Superior temporal gyrus (tissue), 1 donor: ENCODE results near the gene CHAMP1.
"Not testable (repeated sequence)": the region's sequence is repeated elsewhere in the genome, so short reads cannot be mapped to it uniquely, and the experiment has no call there.

Experiments used
- DNase-seq: peaks from one replicate; pipeline ENCODE4 v3.0.0-alpha.2; 2016; ENCODE audit errors: extremely low spot score

Gene CHAMP1

DNA sequence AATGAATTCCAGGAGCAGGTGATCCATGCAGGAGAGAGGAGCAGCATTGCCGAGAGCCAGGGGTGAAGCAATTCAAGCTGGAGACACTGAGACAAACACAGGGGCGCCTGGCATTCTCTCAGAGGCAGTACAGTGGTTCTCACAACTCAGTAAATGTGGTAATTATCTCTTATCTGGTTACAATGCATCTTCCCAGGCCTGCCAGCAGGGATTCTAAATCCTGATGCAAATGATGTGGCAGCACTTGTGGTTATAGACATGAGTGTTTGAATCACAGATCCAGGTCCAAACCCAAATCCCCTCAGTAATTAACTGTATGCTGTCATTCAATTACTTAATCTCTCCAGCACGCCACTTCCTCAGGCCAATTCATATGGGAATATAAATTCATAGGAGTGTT, 19.6 kb downstream of the CHAMP1 start:
- DNase-seq, result not testable (repeated sequence)

DNA sequence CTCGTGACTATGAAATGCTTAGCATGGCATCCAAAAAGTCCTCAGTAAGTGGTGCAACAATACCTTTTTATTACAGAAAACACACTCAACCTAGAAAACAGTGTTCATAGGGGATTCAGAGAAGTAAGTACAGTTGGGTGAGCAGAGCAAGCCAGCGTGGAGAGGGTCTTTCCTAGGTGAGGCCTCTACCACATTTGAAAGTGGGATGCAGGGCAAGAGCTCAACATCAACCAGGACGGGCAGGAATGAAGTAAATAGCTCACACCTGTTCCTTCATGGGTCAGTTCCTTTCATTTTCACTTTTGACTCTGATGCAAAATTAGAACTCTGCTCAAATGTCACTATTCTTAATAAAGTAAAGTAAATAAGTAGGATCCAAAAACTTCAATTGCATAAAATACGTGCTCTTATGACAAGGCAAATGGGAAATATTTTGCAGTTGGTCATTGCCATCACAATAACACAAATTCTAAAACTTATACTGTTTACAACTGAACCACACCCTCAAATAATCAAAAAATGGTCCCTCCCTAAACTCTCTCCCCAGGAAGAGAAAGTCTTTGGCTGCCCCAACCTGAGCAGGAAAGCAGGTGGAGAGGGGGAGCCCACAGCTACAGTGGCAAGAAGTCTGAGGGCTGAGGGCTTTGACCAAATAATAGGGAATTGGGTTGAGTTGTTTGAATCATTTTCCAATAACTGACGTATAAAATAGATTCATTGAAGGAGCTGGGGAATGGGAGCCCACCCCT, 20.2 kb downstream of the CHAMP1 start:
- DNase-seq, result no peak

DNA sequence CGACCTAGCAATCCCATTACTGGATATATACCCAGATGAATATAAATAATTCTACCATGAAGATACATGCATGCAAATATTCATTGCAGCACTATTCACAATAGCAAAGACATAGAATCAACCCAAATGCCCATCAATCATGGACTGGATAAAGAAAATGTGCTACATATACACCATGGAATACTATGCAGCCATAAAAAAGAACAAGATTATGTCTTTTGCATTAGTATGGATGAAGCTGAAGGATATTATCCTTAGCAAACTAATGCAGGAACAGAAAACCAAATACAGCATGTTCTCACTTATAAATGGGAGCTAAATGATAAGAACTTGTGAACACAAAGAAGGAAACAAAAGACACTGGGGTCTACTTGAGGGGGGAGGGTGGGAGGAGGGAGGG, 22.2 kb downstream of the CHAMP1 start:
- not testable (repeated sequence) for DNase-seq

DNA sequence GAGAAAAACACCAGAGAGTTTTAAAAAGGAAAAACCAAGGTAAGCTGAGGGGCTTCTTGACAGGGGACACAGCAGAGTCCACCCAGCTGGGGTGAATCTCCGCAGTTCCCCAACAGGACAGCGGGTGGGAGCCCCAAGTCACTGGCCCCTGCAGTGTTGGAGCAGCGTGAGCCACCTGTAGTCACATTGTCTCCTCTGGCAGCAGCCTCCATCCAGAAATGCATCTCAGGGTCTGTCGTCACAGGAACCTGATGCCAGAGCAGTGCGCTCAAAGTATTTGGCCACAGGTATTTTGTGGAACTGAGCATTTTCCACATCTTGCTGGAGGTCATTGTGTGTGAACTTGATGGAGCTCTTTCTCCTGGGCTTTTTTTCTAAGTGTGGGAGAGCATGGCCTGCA, 24.7 kb downstream of the CHAMP1 start:
- DNase-seq, result no peak

DNA sequence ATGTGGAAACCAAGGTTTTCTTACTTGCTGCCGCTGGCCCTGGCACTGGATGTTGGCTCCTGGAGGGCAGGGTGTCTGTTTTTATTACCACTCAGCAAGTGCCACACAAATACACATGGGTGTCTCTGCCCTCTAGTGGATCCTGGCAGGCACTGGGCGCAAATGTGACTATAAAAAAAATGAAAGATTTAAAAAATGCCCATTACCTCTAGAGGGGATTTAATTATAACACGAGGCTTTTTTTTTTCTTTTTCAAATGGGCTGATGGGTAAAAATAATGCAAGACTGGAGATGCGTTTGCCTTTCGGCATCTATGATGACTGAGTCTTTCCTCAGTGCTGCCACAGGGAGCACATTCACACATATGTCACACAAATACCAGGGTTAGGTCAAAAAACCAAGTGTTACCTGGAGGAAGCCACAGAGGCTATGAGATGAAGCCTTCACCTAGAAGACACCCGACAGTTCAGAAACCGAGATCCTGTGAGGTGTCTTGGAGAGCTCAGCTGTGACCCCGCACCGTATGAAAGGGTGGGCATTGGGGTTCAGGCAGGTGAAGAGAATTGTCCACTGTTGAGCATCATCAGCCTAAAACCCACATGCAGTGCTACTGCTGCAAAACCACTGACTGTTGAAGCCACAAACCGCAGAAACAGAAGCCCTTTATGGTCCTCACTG, 25.7 kb downstream of the CHAMP1 start:
- DNase-seq, result no peak

DNA sequence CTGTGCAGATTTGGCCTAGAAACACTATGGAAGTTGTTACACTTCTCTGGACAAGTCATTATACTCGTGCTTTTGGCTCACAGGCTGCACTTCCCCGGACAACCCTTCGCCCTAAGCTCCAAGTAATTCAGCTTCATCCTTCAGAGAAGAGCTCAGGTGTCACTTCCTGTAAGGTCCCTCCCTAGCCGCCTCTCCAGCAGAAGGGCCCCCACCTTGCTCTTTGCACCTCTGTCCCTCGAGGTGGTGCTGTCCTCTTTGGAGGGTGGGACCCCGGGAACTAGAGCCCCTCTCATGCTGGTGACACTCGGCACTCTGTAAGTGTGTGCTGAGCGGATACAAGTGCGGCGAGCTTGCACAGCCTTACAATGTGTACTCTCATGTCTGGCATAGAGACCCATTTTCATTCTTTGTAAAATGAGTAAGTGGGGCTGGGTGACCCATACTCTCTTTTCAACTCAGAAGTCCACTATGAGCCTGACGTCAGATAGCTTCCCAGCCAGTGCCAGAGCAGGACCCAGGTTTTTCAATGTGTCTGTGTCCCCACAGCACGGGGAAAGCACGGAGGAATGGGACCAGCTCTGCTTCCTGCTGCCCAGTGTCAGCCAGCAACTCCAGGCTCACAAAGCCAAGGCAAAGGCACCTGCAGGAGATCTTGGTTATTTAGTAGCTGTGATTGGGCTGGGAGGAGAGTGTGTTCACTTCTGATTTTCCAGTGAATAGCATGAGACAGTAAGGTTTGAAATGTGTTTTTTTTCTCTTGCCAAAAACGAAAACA, 26.9 kb downstream of the CHAMP1 start:
- DNase-seq, result no peak

DNA sequence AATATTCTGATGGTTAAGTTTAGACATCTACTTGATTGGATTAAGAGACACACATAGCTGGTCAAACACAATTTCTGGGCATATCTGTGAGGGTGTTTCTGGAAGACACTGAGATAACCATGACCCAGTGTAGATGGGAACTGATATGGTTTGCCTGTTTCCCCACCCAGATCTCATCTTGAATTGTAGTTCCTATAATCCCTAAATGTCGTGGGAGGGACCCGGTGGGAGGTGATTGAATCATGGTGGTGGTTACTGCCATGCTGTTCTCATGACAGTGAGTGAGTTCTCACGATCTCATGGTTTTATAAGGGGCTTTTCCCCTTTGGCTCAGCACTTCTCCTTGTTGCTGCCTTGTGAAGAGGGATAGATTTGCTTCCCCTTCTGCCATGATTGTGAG, 33.0 kb downstream of the CHAMP1 start:
- DNase-seq, result not testable (repeated sequence)

DNA sequence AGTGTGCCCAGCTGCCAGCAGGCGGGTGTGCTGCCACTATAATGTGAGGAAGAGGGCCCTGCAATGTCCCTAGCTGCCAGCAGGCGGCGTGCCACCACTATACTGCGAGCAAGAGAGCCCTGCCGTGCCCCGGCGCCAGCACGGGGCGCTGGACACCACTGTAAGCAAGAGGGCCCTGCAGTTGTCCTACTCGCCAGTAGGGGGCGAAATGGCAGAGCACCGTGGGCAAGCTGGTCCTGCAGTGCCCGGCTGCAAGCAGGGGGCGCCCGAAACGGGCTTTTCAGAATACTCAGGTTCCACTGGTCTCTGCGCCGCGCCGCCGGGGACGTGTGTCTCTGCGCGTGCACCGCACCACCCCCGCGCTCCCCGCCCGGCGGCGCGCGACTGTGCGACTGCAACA, 38.5 kb downstream of the CHAMP1 start:
- DNase-seq, result not testable (repeated sequence)

DNA sequence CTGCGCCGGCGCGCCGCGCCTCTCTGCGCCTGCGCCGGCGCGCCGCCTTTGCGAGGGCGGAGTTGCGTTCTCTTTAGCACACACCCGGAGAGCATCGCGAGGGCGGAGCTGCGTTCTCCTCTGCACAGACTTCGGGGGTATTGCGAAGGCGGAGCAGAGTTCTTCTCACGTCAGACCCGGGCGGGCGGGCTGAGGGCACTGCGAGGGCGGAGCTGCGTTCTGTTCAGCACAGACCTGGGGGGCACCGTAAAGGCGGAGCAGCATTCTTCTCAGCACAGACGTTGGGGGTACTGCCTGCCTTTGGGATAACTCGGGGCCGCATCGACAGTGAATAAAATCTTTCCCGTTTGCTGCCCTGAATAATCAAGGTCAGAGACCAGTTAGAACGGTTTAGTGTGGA, 39.1 kb downstream of the CHAMP1 start:
- not testable (repeated sequence) for DNase-seq
